NCI-H2227 treated with DMSO at 0.1 percent for 48 hours (cell line): Measurements from ENCODE around the gene OPN3.

ENCODE experiments used
- DNase-seq: peaks from one replicate; lab custom pipeline; 2025; lab: John Stamatoyannopoulos, UW

The OPN3 gene

DNA sequence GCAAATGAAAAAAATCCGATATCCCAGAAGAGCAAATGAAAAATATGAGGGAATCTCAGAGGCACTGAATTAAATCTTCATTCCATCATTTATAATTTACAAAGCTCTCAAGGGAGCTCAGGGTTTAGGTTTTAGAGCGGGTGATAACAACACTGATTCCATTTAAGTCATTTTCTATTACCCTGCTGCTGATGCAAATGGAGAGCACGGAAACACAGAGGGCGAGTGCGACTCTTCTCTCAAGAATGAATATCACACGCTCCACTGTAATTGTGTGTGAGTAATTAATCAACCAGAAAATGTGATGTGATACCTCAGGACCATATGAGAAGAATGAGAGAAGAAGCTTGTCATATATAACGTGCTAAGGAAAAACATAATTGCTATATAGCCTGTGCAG, 22.7 kb downstream of the OPN3 start:
- DNase-seq = no peak

DNA sequence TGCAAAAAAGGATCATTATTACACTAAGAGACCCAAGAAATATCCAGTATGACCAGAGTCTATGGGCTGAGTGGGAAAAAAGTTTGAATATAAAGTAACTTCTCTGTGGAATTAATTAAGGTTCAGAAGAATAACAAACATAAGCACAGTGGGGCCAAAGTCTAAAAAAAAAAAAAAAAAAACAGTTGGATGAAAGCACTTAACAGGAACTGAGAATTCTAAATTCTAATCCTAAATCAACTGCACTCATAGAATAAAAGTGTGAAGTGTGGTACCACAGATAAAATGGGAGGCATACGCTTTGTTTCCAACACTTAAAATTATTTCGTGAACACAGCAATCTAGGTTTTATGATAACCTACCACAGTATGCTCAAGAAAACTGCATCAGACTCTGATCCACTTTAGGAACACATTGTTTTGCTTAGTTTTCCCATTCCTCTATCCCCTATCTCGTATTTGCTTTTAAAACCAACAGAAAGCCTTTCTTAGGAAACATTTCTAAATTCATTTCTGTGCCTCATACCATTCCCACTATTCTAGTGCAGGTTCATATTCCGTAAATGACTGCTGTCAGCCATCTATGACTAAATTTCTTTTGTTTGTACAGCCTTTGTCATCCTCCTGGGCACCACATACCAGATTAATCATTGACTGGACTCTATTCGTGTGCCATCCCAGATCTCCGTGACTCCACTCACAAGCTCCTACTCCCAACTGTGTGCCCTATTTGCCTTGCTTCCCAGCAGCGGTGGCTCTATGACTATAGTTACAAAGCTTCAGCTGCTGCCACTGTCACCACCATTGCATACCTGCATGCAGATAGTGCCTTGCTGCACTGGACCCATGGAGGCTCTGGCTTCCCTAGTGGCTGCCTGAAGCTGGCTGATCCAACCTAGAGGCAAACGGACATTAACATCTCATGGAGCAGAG, 24.9 kb downstream of the OPN3 start:
- DNase-seq = no peak

DNA sequence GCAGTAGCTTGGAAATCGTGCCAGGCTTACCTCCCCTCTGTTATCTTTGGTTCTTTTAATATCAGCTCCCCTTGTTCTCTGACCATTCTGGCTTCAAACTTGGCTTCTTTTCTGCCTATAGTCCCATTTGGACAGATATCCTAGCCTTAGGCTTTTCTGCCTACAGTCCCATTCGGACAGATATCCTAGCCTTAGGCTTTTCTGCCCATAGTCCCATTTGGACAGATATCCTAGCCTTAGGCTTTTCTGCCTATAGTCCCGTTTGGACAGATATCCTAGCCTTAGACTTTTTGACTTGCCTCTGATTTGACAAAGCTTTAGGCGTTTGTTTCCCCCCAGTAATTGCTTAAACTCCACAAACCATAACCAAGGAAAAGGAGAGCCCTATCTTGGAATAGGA, 25.6 kb downstream of the OPN3 start:
- no peak for DNase-seq

DNA sequence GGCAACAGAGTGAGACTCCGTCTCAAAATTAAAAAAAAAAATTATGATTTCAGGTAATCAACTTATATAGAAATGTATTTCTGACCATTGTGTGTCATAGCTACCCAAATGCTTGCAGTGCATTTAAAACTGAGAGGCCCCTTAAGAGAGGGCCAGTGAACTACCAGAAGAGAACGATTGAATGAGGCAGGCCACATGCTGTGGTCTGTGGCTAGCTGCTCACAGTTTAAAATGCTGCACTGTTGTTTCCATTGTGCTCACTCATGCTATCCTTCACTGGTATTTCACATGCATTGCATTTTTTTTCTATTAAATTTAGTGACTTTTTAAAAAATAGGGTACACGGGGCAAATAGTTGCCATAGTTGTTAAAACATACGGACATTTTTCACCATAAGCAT, 26.0 kb downstream of the OPN3 start:
- no peak for DNase-seq

DNA sequence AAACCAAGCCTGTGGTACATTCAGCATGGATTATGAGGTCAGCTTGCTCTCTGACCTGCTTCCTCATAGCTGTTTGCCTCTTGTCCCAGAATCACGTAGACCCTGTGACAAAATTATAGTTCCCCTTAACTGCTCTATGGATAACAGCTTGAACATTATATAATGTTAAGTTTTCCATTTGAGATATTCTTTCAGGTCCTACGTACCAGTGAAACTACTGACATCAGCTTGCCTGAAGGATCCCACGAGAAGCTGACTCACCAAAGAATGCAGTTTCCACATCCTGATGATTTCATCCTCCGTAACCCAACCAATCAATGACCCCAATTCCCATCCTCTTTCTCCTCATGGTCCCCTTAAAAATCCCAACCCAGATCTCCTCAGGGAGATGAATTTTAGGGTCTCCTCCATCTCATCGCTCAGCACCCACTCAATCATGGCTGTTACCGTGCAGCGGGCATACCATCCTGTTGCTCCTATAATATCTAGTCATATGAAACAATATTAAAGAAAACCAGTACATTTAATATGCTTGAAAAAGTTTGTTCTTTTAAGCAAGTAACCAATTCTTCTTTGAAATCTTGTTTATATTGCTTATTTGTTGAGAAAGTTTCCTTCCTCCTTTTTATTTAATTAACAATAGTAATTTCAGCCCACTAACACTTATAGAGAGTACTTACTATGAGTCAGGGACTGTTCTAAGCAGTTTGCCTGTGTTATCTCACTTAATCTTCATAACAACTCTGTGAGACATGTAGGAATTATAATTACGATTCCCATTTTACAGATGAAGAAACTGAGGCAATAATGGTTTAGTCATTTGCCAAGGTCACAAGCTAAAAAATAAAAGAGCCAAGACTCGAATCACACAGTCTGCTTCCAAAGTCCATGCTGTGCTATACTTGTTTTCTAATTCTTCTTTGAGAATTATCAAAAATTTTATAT, 27.4 kb downstream of the OPN3 start:
- DNase-seq = no peak

DNA sequence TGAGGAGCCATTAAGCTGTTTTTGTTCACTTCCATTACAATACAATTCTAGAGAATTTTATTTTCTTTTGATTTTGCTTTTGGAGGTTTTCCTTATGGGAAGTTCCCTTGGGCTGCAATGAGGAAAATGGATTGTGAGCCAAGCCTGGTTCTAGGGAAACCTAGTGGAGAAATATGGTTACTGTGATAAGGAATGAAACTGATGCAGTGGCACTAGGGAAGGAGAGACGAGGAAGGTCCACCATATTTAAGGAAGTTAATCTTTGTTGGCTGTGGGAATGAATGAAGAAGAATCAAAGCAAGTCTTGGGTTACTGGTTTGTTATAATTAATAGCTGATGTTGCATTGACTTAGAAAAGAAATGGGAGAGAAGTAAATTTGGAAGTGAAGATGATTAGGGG, 28.4 kb downstream of the OPN3 start:
- DNase-seq = no peak

DNA sequence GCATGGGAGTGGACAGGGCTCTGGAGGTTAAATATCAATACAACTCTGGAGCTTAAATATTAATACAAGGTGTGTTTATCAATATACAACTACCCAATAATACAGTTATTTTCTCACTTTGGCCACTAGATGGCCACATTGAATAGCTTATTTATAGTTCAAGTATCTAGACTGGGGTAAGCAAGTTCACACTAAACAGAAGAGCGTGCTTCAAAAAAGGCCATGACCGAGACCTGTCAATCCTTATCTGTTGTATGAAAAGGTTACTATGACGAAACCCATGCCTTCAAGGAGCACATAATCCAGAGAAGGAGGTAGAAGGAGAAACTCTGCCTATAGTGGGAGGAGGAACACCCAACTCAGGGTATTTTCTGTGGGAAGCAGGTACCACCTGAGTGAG, 29.1 kb downstream of the OPN3 start:
- peak; percentile 77 for DNase-seq

DNA sequence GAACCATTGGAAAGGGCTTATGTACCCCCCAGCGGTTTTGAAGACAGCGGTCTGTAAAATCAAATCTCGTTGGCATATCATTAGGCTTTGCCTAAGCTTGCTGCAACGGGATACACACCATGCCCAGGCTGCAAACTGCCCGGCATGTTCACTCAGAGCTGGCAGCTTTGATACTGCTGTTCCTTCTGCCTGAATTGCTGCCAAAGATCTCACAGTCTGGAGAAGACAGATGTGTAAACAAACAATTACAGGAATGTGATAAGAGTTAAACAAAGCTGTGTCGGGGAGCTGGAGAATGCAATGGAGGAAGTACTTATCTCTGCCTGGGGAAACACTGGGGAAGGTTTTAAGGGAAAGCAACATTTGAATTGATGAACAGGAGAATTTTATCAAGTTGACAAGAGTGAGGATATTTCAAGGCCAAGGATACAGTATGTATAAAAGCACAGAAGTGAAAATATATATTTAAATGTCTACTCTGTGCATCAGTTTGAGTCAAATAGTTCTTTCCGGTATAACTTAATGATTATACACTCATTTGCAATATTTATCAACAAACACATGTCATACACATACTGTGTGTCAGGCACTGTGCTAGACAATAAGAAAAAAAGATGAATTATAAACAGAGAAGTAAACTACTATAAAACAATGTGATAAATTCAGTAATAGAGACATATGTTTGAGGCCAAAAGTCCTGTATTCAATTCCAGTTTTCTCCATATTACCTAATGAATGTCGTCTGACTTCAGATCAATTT, 29.9 kb downstream of the OPN3 start:
- DNase-seq = peak; percentile 76

DNA sequence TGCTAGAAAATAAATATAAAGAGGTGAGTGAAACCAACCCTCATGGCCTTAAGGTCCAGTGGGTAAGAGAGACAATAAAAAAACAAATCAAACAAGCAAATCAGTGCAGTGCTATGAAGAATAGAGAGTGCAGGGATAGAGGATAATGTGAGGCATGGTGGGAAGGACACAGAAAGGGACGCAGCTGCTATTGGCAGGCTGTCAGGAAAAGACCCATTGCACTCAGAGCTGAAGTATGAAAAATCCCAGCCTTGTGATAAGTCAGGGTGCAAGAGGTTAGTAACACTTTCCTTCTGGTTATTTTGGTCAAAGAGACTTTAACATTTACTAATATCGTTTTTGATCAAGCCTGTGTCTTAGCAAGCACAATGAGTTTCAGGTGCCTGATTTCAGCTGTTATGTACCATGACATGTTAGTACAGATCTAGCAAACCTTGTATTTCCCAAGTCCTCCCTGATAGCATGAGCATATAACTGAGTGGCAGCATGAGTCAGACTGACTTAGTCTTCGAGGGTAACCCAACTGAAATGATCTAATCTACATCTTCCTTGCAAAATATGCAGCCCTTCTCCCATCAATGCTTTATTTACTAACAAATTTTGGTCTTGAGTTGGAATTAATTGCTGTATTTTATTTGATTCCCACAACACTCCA, 31.7 kb downstream of the OPN3 start:
- no peak for DNase-seq

DNA sequence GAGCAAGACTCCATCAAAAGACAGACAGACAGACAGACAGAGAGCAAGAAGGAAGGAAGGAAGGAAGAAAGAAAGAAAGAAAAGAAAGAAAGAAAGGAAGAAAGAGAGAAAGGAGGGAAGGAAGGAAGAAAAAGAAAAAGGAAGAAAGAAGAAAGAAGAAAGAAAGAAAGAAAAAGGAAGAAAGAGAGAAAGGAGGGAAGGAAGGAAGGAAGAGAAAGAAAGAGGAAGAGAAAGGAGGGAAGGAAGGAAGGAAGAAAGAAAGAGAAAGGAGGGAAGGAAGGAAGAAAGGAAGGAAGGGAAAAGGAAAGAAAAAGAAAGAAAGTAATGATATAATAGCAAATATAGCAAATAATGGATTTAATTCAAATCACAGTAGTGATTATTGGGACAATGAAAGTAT, 32.7 kb downstream of the OPN3 start:
- no peak for DNase-seq

DNA sequence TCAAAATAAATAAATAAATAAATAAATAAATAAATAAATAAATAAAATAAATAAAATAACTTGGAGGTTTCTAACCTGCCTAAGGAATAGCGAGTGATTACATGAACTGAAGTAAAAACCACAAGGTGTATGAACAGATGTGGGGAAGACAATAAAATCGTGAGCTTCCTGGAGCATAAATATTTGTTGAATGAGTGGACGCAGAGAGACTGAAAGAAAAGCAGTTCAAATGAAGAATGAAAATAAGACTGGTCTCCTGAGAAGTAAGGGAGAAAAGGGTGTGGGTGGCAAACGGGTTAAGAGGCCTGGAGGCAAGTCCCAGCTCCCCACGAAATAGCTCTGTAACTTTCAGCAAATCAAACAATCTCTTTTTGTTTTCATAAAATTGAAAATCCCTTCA, 33.6 kb downstream of the OPN3 start:
- DNase-seq = no peak

DNA sequence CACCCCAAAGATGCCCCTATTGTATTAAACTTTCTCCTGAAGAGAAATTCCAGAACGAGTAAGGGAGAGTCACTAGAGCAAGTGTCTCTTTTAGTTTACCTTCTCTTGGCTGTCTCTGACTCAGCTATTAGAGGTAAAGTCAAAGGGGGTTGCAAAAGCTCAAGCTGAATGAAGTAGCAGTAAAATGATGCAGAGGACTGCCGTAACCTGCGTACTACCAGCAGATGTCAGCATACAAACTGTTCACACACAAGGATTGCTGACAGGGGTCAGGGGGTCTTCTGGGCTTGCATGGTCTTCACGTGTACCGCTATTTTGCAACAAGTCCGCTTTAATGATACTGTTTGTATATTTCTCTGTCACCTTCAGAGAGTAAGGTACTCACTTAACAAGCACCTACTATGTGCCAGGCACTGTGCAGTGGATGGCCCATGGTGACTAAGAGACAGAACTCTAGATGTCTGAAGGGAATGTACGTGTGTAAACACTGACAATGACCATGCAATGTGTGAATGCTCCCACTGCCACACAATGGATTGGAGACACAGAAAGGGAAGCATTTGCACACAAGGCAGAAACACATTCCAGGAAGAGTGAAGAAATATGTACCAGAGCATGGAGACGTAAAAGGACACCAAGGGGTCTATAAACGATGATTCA, 34.9 kb downstream of the OPN3 start:
- DNase-seq = peak; percentile 22

DNA sequence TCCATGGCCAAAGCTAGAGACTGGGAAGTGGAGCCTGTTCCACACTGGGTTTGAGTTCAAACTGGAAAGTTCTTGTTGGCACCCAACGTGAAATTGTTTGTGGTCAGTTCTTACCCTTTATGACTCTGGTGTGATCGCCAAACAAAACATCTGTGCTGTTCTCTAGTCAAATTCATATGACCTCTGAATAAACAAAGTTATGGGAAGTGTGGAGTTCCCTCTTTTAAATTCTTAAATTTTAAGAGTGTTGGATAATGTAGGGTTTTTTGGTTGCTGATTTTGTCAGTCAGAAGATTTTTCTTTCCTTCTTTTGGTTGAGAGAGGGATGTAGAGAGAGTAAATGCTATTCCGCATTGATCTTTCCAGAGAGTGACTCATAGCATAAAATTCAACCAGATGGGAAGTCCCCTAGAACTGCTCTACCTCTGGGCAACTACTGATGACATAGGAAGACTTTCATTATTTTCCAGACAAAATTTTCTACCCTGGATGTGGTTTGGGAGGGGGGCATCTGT, 36.4 kb downstream of the OPN3 start:
- no peak for DNase-seq

DNA sequence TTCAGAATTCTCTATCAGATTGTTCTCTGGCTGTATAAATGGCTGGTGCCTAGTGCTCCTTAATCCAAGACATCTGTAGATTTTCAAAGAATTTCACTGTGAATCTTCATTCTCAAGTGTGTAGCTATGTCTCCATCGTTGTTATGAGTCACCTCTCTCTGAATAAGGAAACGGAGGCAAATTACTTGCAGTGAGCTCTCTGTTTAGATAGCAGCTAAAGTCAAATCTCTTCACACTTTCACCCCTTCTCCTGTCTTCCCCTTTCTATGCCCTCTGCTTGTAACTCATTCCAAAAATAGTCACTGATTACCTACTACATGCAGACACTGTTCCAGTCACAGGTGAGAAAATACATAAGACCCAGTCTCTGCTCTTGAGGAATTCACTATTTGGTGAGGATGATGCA, 39.7 kb downstream of the OPN3 start:
- no peak for DNase-seq

DNA sequence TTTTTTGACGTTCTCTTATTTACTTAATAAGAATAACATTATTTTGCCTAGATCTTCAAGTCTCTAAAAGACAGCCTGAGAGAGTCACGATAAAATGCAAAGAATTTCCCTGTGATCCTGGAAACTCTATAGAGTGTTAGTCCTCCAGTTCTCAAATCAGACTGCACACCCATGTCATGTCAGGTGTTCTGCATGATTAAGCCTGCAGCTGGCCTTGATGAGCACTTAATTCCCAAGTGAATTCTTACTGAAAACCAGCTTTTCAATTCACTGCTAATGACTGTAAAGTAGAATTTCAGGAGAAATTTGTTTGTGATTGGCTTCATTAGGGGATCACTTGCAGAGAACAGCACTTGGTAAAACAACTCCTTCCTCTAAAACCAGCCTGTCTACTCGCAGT, 41.9 kb downstream of the OPN3 start:
- no peak for DNase-seq

DNA sequence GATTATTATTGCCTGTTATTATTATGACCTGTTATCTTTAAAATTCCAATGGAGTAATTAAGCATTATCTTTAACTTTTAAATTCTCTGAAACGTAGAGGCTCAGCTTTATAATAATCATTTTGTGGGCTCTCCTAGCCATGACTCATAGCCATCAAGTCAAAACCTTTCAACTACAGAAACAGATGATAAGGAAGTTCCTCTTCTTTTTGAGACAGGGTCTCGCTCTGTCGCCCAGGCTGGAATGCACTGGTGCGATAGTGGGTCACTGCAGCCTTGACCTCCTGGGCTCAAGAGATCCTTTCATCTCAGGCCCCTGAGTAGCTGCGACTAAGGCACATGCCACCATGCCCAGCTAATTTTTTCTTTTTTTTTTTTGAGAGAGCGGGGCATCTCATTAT, 43.5 kb downstream of the OPN3 start:
- no peak for DNase-seq

DNA sequence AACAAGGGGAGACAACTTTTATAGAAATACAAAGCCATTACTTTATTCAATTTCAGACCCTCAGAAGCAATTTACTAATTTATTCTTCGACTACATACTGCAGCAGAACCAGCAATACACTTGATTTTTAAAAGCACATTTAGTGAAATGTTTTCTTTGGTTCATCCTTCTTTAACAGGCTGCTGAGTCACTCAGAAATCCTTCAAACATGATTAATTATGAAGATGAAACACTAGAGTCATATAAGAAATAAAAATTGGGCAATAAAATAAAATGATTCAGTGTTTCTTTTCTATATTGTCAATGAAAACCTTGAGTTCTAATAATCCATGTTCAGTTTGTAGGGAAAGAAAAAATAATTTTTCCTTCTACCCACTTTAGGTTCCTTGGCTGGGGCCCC, 47.0 kb downstream of the OPN3 start:
- DNase-seq = no peak

DNA sequence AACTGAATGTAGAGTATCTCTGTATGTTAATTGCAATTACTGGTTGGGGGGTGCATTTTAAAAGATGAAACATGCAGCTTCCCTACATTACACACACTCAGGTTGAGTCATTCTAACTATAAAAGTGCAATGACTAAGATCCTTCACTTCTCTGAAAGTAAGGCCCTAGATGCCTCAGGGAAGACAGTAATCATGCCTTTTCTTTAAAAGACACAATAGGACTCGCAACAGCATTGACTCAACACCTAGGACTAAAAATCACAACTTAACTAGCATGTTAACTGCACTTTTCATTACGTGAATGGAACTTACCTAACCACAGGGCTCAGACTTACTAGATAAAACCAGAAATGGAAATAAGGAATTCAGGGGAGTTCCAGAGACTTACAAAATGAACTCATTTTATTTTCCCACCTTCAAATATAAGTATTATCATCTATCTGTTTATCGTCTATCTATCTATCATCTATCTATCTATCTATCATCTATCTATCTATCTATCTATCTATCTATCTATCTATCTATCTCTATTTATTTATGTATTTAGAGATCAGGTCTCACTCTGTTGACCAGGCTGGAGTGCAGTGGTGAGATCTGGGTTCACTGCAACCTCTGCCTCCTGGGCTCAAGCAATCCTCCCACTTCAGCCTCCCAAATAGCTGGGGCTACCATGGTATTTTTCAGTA, 47.8 kb downstream of the OPN3 start:
- no peak for DNase-seq

DNA sequence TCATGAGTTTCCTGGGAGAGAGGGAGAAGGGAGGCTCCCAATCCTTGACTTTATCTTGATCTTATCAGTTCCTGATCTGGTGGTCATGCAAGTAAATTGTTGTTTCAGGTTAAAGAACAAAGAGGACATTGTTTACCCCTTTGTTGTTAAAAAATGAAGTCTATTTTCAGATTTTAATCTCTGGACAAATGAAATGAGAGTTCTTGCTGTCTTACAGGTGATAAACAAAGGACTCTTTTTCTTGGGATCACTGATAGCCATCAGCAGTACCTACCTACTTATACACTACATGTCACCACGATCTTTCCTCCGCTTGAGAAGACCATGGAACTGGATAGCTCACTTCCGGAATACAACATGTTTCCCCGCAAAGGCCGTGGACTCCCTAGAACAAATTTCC, 48.4 kb downstream of the OPN3 start:
- no peak for DNase-seq

DNA sequence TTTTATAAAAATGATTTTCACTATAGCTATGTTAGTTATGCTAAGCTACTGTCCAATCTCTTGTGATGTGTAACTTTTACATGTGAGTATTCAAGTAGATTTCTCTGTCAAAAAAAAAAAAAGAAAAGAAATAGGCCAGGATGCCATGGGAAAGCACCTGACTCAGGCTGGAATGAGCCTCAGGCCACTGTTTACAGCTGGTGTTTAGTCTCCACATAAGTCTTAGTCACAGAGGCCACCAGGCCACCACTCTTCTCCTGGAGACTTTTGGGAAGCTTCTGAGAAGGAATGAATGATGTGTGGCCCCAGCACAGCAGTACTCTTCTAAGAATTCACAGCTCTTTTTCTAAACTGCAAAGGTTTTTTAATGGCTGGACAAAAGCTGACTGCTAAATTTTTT, 48.9 kb downstream of the OPN3 start:
- no peak for DNase-seq
